GM18499 (cell line): ENCODE measurements around the gene KCNC3.

Experiments used
- ATAC-seq: cut with Tn5 transposase; IDR thresholded peaks from one replicate; pipeline ENCODE4 v1.9.1; 2021; ENCODE audit warnings: moderate number of reproducible peaks; ENCODE audit not compliant: insufficient read depth, unreplicated experiment

KCNC3 gene

DNA sequence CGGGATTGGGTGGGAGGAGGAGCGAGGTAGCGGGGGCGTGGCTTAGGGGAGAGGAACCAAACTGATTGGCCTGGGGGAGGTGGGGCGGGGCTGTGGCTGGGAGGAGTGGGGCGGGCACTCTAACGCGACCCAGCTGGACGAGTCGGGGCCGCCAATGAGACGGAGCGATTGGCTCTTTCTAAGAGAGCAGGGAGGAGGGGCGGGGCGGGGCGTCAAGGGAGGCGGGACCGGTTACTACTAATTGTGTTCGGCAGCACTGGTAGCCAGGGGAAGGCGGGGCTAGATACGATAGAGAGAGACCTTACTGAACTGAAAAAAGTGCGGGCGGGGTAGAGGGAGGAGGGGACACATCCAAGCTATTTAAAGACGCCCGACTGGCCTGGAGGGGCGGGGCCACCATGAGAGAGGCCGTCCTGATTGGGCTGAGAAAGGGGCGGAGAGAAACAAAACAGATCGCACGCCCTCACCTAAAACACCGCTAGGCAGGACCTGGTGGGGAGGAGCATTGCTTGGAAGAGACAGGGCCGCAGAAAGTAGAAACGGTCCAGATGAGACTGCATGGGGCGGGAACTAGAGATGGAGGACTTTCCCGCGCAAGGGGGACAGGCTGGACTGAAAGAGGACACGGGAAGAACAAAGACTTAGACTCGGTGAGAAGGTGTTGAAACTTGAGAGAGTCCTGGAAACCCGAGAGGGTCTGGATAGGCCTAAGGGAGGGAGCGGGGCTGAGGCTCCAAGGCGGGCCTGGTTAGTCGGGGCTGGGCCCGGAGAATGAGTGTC lies at the start of gene KCNC3:
Gene KCNC3 (minus strand): TSS at position 232 of the 780 bp plus-strand sequence. CDS start 295 bp downstream, outside the sequence.
- no peak for ATAC-seq

DNA sequence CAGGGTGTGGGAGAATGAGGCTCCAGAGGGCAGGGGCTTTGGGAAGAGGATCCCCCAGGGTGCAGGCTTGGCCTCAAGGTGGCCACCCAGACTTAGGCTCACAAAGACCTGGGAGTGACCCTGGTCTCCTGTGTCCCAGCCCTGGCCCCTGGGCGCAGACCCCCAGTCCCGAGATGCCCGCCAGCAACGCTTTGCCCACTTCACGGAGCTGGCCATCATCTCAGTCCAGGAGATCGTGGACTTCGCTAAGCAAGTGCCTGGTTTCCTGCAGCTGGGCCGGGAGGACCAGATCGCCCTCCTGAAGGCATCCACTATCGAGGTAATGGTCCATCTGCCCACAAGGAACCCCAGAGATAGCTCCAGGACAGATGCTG lies 49.7 kb upstream of the KCNC3 start:
- ATAC-seq, result no peak

DNA sequence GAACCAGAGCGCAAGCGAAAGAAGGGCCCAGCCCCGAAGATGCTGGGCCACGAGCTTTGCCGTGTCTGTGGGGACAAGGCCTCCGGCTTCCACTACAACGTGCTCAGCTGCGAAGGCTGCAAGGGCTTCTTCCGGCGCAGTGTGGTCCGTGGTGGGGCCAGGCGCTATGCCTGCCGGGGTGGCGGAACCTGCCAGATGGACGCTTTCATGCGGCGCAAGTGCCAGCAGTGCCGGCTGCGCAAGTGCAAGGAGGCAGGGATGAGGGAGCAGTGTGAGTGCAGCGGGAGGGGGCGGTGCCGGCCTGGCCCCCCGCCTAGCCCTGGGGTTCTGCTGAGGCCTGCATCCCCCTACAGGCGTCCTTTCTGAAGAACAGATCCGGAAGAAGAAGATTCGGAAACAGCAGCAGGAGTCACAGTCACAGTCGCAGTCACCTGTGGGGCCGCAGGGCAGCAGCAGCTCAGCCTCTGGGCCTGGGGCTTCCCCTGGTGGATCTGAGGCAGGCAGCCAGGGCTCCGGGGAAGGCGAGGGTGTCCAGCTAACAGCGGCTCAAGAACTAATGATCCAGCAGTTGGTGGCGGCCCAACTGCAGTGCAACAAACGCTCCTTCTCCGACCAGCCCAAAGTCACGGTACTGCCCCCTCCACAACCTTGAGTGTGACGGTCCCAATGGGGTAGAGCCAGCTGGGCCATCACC lies 49.1 kb upstream of the KCNC3 start:
- ATAC-seq, result no peak

DNA sequence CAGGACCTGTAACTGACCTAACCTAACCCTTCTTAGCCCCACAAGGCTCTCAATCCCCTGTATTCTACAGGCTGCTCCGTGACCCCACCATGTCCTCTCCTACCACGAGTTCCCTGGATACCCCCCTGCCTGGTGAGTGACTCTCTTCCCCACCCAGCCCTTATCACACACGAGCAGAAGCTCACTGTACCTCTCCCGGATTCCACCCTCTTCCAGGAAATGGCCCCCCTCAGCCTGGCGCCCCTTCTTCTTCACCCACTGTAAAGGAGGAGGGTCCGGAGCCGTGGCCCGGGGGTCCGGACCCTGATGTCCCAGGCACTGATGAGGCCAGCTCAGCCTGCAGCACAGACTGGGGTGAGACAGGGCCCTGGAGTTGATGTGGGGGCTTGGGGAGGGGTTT lies 48.3 kb upstream of the KCNC3 start:
- no peak for ATAC-seq

DNA sequence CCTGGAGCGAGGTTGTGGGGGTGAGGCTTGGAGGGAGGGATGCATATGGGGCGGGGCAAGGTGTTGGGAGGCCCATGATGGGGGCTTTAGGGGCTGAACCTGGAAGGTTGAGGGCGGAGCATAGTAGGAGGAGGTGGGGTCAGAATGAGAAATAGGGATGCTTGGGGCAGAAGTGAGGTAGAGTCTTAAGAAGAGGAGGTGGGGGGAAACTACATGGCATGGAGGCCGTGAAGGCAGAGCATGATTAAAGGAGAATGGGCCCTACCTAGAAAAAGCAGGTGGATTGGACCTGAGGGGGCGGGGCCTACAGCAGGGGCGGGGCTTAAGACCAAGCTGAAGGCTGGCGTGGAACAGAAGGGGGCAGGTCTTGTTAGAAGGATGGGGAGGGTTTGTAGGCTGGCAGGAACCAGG lies 47.9 kb upstream of the KCNC3 start:
- ATAC-seq, result no peak

DNA sequence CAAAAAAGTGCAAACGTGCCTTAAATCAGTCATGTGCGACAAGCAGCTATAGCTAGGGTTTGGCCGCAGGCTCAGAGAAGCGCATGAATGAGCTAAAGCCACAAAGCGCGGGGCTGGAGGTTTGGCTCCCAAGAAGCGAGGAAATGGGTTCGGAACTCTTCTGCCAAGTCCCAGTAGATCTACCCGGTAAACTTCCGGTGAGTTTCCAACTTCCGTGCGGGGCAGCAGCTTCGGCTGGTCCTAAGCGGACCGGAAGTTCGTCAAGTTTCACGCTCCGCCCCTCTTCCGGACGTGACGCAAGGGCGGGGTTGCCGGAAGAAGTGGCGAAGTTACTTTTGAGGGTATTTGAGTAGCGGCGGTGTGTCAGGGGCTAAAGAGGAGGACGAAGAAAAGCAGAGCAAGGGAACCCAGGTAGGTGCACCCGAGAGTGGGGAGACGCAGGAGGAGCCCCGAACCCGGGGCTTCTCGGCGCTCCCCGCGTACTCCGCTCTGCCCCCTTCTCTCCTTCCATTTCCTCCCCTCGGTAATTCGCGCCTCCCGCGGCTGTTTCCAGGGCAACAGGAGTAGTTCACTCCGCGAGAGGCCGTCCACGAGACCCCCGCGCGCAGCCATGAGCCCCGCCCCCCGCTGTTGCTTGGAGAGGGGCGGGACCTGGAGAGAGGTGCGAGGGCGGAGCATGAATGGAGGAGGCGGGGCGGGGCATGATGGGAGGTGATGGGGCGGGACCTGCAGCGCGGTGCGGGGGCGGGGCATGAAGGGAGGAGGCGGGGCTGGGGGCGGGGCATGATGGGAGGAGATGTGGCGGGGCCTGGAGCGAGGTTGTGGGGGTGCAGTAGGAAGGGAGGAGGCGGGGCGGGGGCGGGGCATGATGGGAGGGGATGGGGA lies 47.2 kb upstream of the KCNC3 start, which contains the start of gene NR1H2:
Gene NR1H2 (plus strand): TSS at position 292 of the 885 bp plus-strand sequence. CDS start 1,149 bp downstream, outside the sequence.
- no peak for ATAC-seq

DNA sequence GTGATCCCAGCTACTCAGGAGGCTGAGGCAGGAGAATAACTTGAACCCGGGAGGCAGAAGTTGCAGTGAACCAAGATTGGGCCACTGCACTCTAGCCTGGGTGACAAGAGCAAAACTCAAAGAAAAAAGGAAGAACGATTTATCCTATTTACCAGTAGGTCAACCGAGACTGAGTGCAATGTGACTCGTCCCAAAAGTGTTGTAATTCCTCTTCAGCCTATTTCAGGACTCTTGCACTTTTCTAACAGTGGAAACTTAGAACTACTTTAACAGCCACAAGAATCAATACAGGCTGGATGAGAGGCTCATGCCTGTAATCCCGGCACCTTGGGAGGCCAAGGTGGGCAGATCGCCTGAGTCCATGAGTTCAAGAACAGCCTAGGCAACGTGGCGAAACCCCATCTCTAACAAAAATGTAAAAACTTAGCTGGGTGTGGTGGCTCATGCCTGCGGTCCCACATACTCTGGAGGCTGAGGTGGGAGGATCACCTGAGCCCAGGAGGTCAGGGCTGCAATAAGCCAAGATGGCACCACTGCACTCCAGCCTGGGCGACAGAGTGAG lies 42.8 kb upstream of the KCNC3 start:
- ATAC-seq, result no peak

DNA sequence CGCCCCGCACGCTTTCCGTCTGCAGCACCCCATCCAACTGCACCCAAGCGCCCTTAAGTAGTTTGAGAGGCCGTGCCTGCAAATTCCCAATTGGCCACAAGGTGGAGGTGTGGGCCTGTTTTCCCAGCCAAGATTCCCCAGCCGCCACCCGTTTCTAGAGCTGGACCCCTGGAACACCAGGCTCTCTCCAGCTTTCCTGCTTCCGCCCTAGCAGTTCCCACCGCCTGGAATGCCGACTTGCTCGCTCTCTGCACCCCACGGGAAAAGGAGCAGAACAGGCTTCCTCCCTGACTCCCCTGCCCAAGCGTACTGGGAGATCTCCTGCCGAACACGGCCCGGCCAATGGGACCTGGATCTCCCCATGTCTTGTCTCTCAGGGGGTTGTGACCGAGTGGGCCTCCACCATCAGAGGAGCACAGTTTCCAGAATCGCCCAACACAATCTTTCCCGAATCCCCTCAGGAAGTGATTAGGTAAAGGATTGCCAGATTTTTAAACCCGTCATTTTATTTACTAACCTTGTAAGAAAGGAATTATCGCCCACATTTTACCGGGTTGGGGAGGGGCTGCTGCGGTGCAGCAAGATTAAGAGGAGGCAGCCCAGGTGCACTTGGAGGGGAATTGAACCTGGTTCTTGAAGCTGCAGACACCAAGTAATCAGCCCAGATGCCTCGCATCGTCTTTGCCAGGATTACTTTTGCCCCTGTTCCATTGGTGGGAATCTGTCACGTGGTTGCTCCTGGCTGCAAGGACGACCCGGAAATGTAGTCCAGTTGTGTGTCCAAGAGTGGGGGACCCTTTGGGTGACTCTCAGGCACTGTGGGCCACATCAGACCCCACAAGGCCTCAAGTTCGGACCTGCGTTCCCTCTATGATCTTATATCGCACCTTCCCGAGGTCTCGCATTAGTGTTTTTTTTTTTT lies 39.7 kb upstream of the KCNC3 start:
- no peak for ATAC-seq

DNA sequence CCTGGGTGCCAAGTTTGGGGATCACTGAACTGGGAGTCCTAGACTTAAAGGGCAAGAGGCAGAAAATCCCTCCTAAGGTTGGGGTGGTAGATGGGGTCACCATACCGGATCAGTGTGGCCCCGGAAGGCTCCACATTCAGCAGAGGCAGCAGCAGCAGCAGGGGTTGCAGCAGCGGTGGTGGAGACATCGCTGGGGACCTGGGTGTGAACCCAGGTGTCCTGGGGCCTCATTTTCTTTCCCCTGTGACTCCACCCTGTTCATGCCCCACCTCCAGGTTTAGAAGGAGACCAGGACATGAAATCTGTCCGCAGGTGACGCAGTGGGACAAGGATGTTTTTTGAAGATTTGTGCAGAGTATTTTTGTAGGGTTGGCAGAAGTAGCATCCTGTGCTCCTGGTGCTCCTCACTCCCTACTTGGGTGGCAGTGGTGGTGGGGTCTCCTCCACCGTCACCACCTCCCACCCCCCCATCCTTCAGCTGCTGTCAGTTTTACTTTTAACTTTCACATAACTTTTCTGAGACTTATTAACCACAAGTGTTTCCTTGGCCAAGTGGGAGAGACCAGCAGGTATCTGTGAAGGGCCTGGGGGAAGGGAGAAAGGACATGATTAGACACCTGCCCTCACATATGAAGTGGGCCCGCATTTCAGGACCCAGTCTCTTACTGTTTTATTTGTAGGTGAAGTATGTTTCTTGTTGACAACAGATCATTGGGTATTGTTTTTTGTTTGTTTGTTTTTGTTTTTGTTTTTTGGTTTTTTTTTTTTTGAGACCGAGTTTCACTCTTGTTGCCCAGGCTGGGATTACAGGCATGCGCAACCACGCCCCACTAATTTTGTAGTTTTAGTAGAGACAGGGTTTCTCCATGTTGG lies 36.5 kb upstream of the KCNC3 start, which contains the start of gene NAPSA:
Gene NAPSA (minus strand): TSS at position 206 of the 873 bp plus-strand sequence. CDS start 18 bp downstream, at position 188.
- no peak for ATAC-seq

DNA sequence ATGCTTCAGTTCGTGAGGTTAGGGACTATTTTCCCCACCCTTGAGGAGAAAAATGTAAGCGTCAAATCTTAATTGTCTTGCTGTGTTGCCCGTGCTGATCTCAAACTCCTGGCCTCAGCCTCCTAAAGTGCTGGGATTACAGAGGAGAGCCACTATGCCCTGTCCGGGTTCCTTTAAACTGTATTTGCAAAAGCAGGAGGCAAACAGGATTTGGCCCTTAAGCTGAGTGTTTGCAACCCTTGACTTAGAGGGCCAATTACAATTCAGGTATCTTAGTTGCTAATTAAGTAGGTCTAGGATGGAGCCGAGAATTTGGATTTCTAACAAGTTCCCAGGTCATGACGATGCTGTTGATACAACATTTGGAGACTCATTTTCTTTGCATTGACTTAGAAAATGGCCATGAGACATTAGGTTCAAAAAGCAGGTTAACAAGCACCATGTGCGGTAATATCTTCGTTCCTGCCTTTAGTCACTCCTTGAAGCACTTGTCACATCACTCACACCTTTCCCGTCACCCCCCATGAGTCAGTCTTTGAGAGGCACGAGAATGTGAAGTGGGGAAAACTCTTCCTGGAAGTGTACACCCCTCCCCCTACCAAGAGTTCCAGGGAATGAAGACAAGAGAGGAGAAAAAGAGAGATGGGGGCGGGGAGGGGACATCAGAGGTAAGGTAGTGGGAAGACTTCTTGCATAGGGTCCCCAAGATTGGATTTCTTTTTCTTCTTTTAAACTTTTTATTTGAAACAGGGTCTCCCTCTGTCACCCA lies 33.7 kb upstream of the KCNC3 start:
- no peak for ATAC-seq

DNA sequence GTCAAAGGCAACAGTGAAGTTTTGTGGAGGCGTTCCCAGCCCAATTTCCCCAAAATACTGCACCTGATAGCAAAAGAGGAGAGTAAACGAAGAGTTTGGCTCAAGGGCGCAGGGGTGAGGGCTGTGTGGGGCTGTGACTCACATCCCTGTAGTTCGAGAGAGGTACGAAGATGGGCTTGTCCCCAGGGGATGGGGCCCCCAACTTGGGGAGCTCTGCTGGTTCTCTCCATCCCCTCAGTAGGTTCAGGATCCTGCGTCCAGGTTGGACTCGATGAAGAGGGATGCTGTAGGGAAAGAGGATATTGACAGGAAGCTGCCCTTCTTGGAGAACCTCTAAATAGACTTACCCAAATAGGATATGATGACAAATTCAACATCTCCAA lies 32.8 kb upstream of the KCNC3 start:
- no peak for ATAC-seq

DNA sequence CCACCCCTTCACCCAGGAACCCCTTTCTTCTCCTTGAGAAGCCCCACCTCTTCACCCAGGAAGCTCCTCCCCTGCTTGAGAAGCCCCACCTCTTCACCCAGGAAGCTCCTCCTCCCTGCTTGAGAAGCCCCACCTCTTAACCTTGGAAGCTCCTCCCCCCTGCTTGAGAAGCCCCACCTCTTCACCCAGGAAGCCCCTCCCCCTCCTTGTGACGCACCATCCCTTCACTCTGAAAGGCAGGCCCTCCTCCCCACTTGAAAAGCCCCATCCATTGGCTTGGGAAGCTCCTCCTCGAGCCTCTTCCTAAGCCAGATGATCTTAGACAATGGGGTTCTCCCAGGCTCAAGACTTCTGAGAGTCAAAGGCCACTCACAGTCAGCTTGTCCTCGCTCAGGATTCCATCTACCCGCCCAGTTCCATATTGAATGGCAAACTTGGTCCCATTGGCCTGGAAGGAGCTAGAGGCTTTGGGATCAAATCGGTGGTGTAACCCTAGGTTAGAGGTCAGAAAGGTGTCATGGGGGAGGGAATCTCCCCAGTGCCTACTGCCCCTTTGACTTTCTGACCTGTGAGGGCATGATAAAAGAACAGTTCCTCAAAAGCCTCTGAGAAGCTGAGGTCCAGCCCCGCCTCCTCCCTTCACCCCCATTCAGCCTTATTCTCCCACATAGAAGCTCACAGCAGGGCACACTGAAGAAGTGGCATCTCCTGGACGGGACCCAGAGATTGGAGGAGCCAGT lies 32.3 kb upstream of the KCNC3 start:
- ATAC-seq, result no peak

DNA sequence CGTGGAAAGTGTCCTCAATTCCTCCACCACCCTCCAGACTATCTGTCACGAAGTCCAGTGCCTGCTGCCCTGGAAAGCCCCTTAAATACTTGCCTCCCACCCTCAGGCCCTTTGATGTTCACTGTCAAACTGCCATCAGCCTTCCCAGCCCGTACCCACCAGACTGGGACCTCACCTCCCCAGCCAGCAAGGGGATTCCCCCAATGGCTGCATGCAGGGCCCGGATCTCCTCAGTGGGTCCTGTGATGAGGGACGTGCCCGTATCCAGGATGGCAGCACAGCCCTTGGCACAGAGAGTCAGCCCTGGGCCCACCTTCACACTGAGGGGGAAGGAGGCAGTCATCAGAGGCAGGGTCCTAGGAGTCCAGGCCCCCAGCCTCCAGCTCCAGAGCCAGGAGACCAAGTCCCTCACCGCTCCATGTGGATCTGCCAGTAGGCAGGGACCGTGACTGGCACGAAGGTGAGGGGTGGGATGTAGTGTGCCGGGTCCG lies 30.2 kb upstream of the KCNC3 start:
- ATAC-seq, result no peak

DNA sequence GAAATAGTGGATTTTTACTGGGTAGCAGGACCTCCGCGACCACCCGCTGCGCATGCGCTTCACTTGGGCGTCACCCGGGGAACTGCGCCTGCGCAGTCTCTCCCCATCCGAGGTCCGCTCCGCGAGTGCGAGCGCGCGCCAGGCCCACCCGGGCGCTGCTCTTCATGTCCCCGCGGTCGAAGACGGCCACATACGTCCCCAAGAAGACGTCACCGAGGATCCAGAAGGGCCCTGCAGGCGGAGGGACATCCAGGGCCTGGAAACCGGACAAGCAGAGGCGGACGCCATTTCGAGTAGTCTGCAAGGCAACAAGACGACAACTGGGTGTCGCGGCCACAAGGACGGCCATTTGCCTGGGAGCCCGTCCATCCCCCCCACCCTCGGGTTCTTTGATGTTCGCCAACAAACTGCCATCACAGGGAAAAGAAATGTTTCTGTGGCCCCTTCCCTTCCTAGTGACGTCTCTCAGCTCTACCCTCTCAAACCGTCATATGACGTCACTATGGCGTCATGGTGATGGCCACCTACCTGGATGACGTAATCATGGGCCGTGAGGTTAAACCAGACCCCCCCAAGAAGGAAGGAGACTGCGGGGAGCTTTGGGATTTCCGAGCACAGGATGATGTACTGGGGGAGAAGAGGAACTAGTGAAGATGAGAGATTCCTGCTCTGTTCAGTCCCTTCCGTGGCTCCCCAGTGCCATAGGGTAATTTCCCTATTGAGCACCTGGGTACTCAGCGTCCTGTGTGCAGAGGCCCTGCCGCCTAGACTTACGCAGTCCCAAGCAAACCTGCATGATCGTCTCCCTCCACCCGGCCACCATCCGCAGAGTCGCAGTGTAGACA lies 29.5 kb upstream of the KCNC3 start:
- ATAC-seq, result no peak

DNA sequence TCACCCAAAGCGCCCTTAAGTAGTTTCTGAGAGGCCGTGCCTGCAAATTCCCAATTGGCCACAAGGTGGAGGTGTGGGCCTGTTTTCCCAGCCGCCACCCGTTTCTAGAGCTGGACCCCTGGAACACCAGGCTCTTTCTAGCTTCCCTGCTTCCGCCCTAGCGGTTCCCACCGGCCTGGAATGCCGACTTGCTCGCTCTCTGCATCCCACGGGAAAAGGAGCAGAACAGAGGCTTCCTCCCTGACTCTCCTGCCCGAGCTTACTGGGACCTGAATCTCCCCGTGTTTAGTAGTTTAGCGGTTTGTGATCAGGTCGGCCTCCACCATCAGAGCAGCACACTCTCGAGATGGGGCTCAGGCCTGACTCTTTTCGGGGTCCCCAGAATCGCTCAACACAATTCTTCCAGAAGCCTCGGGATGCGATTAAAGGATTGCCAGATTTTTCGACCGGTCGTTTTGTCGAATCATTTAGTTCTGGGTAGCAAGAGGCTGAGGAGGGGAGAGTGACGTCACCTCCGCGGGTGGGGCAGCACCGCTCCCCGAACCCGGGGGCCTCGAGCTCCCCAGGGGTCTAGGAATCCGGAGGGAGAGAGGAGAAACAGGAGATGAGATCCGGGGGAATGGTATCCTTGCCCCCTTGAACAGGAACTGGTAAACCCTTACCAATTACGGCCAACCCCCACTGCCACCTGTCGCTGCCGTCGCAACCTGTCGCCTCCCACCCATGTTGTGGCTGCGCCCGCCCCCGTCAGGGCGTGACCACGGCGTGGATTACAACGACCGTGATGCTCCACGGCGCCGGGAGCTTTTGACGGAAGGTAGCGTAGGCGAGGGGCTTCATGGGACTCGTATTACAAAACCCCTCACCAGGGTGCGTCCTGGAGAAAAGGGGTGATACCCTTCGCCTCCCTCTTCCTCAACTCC lies 28.3 kb upstream of the KCNC3 start:
- ATAC-seq, result no peak
